GM18526 (cell line): Measurements from ENCODE around the gene IL36RN.

Experiments
- POLR2A ChIP-seq: IDR thresholded peaks from 3 replicates; pipeline ENCODE4 v1.6.1; 2011; ENCODE audit not compliant: insufficient read length; ENCODE audit errors: extremely low read depth

Gene IL36RN

DNA sequence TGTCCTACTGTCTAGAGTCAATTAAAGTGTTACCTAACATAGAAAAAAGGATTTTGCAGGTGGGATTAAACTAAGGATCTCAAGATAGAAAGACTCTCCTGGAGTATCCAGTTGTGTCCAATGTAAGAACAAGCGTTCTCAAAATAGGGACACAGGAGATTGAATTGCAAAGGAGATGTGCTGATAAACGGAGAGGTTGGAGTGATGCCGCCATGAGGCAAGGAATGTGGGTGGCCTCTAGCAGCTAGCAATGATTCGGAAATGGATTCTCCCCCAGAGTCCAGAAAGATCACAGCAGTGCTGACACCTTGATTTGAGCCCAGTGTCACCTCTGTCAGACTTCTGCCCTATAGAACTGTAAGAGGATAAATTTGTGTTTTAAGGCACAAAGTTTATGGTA lies 44.3 kb downstream of the IL36RN start:
- TF ChIP-seq POLR2A, result no peak

DNA sequence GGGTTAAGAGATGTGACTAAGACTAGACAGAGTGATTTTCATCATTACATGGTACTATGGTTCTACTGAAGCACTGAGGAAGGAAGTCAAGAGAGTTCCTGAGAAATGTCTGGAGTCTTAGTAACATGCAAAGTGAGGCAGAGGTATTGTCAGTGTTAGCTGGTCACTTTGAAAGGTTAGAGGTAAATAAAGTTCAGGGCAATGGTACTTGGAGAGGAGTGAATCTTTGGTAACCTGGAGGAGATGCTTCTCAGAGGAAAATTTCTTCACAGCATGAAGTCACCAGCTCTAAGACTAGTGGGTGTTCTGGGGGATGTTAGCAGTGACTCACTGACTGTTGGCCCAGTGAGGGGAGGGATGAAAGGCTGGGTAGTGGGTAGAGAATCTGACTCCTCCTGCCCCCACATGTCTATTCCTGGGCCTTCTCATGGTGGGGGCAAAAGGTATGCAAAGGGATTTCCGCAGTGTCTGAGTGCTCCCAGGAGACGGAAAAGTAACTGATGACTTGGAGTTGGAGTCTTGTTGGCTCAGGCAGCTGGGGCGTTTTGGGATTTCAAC lies 45.1 kb downstream of the IL36RN start:
- no peak for TF ChIP-seq POLR2A

DNA sequence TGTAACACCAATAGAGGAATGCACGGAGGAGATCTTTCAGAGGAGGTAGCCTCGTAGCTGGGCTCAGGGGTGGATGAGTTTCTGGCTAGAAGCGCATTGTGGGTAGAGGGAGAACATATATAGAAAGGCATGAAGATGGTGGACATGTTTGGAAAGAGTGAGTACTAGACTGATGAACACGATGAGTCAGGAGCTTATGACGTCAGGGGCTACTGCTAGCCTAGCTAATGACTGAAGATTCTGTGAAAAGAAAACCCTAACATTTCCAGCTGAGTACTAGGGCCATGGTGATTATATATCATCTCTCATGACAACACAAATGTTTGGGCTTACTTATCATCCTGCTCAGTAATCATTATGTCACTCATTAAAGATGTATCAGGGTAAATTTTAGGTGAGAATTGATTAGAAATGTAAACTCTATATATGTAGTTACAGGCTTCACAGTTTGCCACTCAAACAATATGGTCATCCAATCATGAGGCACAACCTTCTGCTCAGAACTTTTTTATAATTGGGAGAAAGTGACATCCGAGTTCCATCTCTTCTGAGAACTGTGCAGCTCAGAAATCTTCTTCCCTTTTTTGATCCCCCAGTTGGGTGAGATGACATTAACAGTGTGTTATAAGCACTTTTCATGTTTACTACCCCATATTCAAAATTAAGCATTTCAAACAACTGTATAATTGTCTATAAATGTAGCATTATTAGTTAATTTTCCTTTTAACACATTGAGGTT lies 46.2 kb downstream of the IL36RN start:
- TF ChIP-seq POLR2A, result no peak

DNA sequence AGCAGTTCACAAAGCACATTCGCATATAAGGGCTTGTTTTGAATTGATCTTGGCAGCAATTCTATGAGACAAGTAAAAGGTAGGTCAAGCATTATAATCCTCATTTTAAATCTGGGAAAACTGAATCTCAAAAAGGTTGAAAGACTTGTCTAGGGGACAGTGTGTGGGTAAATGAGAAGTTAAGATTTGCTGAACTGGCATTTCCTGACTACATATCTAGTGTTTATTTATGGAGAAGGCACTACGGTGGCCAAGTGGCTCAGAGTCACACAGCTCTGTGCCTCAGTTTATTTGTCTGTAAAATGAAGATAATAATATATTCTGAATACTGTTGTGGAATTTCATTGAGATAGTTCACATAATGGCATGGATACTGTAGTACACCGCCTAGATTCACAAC lies 52.1 kb downstream of the IL36RN start:
- TF ChIP-seq POLR2A, result no peak

DNA sequence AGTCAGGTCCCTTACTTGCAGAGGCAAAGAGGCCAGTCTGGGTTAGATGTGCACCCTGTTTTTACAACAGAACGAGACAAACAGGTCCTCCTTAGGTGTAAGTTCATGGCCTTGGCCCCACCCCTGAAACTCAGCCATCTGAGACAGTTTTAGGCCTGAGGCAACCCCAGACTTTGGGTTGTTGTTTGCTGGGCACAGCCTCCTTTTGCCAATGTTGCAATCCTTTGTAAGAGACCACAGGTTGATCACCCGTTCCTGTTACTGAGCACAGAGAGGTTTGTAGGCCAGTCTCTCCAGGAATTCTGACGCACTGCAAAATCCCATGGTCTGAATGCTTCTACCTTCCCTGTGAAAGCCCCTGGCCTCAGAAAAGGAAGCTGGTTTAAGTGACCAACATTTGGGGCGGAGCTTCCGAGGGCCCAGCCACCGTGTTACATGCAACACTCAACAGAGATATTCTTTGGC lies 52.9 kb downstream of the IL36RN start:
- TF ChIP-seq POLR2A, result no peak

DNA sequence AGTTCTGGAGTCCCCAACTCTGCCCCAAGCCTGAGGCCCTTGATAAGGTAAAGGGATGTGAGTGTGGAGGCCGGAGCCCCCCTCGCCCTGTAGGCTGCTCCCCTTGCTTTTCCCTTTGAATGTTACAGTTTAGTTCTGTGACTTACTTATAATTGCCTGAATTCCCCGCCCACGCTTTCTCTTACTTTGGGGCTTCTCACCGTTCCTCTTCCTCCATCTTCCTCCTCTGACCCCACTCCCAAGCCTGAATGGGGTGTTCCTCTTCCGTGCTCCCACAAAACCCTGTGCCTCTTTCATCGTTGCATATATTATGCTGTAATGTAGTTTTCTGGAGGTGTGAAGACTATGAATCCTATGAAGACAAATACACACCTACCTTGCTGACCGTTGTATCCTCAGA lies 53.4 kb downstream of the IL36RN start:
- no peak for TF ChIP-seq POLR2A

DNA sequence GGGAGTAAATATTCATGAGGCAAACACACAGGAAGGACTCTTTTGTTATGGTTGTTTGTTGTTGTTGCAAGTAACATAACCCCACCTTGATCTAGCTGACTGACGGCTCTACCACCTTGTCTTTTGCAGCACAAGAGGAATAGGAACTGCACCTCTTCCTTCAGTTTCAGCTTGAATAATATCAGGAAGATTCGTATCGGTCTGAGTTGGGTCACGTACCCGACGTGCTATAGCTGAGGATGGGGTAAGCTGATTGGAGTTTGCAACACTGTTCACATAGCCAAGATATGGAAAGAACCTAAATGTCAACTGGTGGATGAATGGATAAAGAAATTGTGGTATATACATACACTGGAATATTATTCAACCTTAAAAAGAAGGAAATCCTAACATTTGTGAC lies 53.9 kb downstream of the IL36RN start:
- no peak for TF ChIP-seq POLR2A

DNA sequence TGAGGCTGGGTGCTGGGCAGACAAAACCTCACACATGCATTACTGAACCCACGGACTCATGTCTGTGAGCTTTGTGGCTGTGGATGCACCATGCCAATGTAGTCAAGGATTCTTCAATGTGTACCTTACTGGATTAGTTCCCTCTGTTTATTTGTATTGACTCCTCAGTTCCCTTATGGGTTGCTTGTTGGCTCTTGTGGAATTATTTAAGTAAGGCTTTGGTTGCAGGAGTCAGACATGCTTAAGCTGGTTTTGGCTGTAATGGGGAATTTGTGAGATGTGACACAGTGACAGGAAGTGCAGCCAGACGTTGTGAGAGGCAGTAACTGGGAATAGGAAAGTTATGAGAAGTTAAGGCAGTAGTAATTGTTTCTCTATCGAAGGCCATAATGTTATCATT lies 54.8 kb downstream of the IL36RN start:
- no peak for TF ChIP-seq POLR2A
